DMS153 treated with DMSO at 0.1 percent for 48 hours (cell line): ENCODE measurements around the gene LYRM4.

Source experiments
- DNase-seq: peaks from one replicate; lab custom pipeline; 2025; ENCODE audit not compliant: unreplicated experiment; lab: John Stamatoyannopoulos, UW

Gene LYRM4

DNA sequence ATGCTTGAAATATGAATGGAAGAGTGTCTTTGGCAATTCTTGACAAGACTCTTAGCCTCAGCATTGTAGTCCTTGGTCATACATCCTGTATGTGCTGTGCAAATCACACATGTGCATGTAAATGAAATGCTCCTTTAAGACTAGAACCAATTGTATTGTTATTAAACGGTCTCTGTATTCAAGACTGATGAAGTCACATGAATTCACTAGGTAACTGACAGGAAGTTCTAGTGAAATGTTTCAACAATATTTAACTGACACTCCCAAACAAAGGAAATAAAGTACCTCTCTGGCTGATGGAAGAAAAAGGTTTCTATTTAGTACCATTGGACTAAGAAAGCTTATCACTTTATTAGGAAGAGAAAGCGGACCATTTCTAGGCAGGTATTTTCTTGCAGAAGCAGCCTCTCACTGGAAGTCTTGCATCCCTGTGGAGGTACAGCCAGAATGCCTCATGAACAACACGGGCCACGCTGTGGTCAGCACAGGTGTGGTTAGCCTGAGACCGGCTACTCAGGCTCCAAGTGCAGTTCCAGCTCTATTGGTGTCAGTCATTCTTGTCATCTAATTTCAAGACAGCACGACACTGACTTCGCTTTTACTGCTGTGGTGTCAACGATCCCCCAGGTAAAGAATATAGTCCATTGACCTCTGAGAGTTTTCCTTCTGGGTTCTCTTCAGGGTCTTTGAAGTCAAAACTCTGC is 158.3 kb downstream of the LYRM4 start:
- no peak for DNase-seq

DNA sequence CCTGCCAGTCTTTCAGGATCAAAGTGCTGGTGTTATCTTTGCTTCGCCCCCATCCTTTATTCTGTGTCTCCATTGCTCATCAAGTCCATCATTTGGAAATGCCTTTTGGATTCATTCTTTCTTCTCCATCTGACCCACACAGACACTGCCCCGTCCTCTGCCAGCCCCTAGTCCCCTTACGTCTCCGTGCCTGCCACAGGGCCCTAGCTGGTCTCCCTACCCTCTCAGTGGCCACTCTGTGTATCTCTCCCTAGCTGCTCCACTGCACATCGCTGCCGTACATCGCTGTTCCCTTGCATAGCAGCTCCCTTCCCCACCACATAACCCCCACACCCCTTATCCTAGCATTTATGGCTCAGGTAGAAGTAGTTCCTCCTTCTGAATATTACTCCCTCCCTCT is 159.9 kb downstream of the LYRM4 start:
- DNase-seq = no peak

DNA sequence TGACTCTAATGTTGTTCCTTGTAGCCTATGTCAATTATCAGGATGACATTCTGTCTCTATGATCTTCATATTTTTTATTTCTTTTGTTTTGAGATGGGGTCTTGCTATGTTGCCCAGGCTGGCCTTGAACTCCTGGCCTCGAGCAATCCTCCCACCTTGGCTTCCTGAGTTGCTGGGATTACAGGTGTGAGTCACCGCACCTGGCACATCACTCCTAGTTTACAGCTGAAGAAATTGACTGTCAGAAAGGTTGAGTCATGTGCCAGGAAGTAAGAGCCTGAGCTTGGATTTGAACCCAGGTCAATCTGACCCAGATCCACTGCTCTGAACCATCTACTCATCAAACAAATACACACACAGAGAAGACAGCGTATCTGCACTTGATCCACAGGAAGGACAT is 161.2 kb downstream of the LYRM4 start:
- no peak for DNase-seq

DNA sequence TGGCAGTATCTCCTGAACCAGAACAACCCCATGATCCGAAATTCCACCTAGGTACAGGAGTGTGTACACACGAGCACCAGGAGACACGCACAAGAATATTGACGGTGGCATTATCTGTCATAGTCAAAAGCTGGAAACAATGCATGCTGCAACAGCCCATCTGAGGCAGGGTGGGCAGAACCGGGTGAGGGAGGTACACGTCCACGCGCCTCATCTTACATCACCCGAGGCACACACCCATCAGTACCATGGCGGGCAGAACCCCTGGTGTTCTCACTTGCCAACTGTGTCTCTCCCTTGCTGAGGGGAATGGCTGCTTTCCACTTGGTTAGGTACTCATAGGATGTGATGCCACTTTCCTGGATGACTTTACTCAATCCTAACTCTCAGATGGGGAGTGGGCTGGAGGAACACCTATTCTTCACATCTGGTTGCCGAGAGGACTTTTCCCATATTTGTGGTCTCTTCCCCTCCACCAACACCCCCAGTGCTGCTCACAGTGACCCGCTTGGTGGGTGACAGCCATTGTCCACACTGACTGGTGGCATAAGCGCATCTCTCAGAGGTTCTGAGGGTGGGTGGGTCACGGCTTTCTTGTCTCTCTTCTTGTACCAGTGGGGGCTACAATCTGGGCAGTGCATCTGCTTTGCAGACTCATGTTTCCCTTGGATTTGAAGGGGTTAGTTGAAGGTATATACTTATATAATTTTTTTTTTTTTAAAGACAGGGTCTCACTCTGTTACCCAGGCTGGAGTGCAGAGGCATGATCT is 162.1 kb downstream of the LYRM4 start:
- no peak for DNase-seq

DNA sequence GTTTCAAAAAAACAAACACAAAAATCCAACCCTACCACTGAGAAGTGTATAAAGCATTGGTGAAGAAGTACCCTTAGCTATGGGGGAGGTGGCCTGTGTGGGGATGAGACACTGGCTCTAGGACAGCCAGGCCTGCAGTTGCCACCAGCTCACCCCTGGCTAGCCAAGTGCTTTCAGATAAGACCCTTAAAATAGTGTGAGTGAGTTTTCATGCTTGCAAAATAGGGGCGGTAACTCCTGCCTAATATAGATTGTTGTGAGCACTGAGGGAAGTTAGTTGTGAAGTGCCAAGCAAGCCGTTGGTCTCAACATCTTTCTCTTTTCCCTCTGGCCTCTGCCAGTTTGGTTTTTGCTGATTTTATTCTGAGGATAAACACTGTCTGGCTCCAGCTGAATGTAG is 164.3 kb downstream of the LYRM4 start:
- no peak for DNase-seq

DNA sequence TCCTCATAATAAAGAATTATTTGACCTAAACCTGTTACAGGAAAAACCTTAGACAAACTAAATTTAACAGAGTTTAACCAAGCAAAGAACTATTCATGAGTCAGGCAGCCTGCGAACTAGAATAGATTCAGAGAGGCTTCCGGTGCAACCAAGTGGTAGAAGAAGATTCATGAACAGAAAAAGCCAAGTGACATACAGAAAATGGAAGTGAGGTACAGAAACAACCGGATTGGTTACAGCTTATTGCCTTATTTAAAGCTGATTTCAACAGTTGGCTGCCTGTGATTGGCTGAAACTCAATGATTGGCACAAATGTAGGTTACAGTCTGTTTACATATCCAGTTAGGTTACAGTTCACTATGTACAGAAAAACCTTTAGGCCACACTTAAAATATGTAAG is 165.5 kb downstream of the LYRM4 start:
- no peak for DNase-seq

DNA sequence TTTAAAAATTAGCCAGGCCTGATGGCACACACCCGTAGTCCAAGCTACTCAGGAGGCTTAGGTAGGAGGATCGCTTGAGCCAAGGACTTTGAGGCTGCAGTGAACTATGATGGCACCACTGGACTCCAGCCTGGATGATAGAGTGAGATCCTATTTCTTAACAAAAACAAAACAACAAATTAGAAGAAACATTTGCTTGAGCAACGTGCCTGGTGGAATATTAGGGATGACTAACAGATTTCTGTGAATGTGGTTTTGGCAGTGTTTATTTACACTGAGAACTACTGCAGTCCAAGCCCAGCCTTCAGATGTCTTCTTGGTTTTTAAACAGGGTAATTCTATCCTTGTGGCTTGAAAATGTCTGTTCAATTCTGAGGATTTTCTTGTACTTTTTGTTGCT is 166.4 kb downstream of the LYRM4 start:
- no peak for DNase-seq

DNA sequence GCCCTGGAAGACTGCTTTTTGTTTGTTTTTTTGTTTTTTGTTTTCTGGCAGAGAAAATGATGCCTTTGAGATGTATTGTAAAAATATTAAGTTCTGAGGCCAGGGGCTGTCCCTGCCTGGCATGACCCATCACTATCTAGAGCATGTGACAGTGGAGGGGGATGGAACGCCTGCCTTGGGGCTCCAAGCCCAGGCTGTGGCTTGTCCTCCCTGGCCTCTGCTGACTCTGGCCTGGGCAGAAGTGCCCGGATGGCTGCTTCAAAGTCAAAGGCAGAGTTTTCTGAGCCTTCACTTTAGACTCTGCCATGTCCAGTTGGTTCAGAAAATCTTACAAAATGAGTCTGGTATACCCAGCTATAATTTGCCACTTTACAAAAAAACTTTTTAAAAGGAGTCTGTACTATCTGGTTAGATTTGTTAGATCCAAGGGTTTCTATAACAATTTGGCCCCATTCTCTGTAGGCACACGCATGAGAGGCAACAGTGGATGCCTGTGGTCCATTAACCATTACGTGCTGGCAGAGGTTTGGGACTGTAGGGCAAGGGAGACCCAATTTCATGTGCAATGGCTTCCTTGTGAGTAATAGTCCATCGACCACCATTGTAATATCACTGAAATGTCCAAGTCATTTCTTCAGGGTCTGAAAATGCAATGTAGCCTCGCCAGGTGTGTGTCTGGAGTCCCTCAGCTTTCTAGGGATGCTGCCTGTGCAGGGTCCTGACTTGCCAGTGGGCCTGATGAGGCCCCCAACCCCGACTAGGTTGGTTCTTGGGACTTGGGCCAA is 167.3 kb downstream of the LYRM4 start:
- DNase-seq = no peak

DNA sequence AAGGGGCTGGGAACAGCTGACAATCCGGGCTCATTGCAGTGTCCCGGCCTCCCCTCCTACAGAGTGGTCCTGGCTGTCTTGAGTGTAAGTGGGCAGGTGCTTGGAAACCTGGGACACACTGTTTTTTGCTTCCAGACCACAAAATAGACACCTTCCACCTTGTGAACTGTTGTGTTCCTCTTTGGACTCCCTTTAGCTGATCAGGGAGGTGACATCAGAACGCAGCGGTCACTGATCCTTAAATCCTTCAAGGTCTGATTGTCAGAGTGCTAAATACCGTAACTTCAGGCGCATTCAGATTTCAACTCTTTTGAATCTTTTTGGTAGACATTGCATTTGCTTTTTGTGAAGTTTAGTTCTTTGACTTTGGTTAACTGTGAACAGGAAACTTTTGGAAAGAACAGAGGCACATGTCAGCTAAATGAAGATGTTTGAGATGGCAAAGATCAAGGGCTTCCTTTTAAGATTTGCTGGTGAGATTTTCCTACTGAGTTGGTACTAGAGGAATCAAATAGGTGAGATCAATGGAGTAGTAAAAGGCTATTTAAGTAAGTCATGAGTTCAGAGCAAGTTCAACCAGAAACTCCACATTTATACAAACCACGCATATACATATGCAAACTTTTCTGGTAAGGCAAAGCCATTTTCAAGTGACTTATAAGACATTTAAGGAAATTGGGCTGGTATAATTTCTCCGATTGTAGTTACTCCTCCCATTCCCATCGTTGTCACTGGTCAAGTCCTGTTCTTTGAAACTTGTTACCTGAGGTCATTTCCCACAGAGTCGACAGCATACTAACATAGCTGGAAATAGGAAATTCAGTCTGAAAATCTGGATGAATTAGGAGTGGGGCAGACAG is 169.3 kb downstream of the LYRM4 start:
- DNase-seq = no peak

DNA sequence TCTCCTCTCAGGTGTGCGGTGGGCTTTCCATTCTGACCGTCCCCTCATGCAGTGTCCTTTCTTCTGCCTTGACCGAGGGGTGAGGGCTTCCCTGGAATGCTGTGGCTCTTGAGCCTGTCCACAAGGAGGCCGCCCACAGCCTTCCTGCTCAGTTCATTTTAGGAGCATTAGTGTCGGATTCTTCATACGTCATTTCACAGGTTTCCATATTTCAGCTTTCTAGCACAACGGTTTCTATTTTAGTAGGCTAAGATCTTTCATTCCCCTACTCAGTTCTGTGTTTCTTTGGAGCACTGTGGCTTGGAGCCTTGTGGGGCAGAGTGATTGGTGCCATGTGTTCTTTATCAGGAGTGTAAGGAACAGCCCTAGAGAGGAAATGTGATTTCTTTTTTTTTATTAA is 170.1 kb downstream of the LYRM4 start:
- no peak for DNase-seq

DNA sequence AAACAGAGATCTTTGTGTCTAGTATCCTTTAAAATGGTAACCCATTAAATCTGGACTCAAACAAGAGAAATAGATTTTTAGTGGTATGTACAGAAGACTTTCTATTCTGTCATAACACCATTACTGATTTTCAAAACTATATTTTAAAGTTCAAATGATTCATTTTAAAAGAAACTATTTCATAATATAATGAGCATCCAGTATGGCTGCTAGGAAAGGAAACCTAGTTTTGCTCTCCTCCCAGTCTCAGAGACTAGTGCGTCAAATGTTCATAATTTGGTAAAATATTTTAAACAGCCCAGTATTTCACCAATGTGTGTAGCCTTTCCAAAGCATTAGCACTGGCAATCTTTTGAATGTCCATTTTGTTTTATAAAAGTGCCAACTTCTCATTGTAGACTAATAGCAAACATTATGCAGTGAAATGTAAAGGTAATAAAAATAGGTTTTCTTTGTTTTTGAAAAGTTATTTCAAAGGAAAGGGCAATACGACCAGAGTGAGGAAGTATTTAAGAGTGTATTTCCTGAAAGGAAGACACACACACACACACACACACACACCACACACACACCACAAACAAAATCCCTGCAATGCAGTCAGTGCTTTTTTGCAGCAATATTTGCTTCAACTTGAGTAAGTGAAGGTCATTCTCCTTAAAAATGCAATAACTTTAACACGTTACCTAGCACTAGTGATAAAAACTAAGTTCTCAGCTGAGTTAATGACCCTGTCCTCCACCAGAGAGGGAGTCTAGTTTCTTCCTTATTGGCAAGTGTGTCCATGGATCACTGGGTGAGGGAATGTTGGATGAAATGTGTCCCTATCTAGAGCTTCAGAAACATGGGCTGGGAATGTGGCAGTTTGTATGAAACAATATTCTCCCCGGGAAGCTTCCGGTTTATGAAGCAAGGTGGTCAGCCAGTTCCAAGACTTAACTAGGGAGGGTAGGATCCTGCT is 171.0 kb downstream of the LYRM4 start:
- no peak for DNase-seq

DNA sequence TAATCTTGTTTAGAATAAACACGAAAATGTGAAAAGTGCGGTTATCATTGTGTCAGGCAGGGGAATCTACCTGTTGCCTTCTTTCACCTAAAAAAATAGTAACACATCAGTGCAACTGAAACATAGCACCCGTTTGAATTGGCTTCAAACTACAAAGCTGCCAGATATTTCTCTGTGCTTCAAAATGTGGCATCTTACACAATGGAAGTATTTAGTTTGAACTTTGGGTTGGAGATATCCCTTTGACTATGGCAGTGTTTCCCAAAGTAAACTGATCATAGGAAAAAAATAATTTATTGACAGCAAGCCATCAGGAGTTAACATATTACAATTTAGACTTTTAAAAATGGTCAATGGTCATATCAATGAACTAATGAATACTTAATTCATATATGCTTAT is 172.0 kb downstream of the LYRM4 start:
- DNase-seq = no peak

DNA sequence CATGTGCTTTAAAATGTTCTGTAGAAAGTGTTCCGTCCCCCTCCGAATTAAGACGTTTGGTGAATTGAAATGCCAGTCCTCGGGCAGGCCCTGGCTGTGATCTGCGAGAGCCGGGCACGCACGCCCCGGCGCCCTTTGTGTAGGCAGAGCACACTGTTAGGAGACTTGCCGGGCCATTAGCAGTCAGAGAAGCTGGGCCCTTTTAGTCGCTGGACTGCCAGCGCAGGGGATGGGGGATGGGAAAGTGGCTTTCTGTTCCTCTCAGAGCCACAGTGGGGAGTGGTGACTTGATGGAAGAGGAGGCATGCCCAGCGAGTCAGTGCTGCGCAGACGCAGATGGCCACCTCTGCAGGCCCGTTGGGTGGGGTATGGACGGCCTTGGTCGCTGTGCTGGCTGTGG is 173.4 kb downstream of the LYRM4 start:
- no peak for DNase-seq

DNA sequence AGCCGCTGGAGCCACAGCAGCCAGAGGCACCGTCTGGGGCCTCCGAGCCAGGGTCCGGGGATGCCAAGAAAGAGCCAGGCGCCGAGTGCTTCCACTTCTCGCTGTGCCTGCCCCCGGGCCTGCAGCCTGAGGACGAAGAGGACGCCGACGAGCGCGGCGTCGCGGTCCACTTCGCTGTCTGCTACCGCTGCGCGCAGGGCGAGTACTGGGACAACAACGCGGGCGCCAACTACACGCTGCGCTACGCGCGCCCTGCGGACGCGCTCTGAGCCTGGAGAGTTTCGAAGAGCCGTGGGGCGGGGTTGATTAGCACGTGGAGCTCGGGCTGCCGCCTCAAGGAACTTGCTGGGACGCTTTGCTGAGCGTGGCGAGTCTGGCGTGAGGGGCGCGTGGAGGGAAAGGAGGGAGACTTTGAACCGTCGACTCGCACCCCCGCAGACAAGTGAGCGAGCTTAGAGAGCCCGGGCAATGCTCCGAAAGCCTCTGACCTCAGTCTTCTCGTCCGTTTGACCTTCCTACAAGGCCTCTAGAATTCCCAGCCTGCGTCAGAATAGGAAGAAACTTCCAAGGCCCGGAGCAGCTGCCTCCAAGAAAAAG is 174.4 kb downstream of the LYRM4 start:
- no peak for DNase-seq

DNA sequence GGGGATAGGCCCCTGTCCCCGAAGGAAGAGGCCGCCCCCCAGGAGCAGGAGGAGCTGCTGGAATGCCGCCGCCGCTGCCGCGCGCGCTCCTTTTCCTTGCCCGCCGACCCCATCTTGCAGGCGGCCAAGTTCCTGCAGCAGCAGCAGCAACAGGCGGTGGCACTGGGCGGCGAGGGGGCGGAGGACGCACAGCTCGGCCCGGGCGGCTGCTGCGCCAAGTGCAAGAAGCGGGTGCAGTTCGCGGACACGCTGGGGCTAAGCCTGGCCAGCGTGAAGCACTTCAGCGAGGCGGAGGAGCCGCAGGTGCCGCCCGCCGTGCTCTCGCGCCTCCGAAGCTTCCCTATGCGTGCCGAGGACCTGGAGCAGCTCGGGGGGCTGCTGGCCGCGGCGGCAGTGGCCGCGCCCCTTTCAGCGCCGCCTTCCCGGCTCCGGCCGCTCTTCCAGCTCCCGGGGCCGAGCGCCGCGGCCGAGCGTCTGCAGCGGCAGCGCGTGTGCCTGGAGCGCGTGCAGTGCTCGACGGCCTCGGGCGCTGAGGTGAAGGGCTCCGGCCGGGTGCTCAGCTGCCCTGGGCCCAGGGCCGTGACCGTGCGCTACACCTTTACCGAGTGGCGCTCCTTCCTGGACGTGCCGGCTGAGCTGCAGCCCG is 175.0 kb downstream of the LYRM4 start:
- DNase-seq = no peak

DNA sequence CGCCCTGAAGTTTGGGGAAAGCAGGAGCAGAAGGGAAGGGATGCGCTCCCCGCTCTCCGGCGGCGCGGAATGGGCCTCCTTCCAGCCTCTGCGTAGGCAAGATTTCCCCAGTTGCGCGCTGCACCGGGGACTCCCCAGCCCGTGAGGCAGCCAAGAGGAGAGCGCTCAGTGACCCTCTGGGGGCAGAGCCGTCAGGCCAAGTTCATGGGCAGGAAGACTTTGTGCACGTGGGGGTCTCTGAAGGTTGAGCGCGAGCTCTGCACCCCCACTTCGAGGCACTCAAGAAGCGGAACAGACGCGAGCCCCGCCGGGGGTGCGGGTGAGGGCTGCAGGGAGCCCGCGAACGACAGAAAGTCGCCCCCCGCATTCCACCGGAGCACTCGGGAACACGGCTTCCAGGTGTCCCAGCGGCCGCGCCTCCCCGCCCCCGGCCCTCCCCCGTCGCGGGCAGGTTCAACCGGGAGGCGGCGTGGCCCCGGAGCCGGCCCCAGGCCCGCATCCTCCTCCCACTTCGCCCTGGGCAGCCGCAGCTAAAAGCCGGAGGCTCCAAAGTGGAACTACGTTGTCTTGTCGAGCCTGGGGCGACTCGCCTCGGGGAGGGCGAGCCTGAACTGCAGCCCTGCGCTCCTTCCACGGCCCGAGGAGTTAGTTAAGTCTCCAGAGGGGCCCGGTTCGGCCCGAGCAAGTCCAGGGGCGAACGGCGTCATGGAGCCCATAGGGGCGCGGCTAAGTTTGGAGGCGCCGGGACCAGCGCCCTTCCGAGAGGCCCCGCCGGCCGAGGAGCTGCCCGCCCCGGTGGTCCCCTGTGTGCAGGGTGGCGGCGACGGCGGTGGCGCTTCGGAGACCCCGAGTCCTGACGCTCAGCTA is 175.7 kb downstream of the LYRM4 start, which contains the start of gene PPP1R3G:
Gene PPP1R3G (plus strand): TSS at position 561 of the 867 bp plus-strand sequence. CDS start 145 bp downstream, at position 706.
- no peak for DNase-seq

DNA sequence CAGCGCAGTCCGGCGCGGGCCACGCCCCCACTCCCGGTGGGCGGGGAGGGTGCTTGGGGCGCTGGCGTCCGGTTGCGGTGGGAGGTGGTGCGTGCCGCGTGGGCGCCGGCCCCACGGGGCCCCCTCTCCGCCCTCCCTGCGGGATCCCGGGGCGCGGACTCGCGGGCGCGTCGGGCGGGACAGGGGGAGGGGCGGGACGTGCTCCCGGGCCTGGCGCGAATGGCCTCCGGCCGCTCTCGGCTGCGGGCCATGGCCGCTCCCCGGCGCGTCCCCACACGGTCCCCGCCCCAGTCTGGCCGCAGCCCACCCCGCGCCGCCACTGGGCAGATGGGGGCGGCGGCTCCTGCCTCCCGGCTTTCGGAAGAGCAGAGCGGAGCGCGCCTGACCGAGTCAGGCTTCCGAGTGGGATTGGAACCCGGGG is 176.4 kb downstream of the LYRM4 start:
- DNase-seq = no peak

DNA sequence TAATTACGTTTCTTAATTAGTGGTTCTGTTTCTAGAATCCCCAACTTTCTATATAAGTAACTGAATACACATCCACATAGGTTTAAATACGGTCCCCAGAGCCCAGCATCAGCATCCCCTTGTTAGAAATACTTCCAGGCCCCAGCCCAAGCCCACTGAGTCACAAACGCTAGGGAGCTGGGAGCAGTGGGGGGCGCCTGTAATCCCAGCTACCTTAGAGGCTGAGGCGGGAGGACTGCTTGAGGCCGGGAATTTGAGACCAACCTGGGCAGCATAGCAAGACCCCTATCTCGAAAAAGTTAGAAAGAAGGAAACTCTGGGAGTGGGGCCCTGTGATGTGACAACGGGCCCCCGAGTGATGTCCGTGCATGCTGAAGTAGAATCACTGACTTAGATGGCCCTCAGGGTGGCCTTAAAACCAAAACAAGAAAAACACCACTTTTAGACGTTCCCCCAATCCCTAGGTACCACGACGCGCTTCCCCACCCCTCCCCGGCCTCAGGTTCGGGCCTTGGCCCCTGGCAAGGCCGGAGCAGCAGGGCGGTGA is 176.9 kb downstream of the LYRM4 start:
- DNase-seq = no peak
